DND-41 (cell line): ENCODE measurements around the gene GUCD1.

Experiments
- CTCF ChIP-seq: IDR thresholded peaks from 2 replicates; pipeline ENCODE4 v1.5.1; 2012; ENCODE audit warnings: borderline replicate concordance, low read length, moderate library complexity, mild to moderate bottlenecking; ENCODE audit not compliant: poor library complexity, severe bottlenecking; ENCODE audit errors: extremely low read depth
- EZH2 ChIP-seq: IDR thresholded peaks from 3 replicates; pipeline ENCODE4 v1.6.1; 2012; ENCODE audit warnings: borderline replicate concordance, low read depth, mild to moderate bottlenecking, moderate library complexity, low read length, inconsistent platforms; ENCODE audit not compliant: severe bottlenecking

GRCh38 chr22:24516301-24516737 is 38.6 kb downstream of the GUCD1 start:
- TF ChIP-seq CTCF (no peak), EZH2 (no peak)
